Measurements from ENCODE around the gene ARPC4. TPM values are rescaled to one million over a fixed set of nuclear protein-coding genes. Genes with fewer than 3 reads are reported as not detected.

Gene ARPC4
- total RNA-seq, result 100 to 1,000 TPM; 104 to 189 (median 143) TPM

DNA sequence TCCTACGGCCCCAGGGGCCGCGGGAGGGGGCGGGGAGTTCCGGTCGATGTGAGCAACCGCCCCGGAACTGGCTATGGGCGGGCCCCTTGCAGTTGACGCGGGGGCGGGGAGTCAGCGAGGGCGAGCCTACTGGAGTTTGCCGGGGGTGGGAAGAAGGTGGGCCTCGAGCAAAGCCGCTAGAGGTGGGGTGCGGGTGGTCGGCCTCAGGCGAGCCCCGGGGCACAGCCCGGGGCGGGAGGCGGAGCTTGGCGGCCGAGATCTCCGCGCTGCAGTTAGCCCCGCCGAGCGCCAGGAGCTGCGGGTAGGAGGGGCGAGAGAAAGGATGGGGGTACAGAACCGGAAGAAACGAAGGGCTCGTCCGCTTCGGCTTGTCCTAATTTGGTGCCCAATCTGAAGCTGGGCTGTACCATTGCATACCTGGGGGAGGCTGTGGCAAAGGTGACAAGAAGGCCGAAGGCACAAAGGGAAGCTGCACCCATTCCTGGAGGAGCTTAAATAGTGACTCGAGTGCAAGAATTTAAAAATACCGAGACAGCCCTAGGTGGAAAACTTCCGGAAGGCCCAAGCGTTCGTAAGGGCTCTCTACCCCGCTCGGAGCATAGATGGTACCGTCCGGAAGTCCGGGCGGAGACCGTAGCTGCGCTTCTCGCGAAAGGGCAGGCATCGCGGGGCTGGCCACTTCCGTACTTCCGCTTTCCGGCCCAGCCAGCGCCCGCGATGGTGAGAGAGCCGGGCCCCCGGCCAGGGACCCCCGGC lies at the start of gene ARPC4, which contains the start of gene TADA3:
TSS of gene ARPC4 (plus strand) at position 678 of the 756 bp plus-strand sequence. CDS start at position 718, 40 bp downstream.
TSS of gene TADA3 (minus strand) at position 69 of the 756 bp plus-strand sequence. CDS start 1,007 bp downstream, outside the sequence.
- TF ChIP-seq POLR2A (IDR thresholded peaks at IDR 0.05), result peak; percentile 84
- peak; percentile 53 to 70 (median 70) for TF ChIP-seq POLR2AphosphoS5 (IDR thresholded peaks at IDR 0.05)
- TF ChIP-seq, protein P1, sequence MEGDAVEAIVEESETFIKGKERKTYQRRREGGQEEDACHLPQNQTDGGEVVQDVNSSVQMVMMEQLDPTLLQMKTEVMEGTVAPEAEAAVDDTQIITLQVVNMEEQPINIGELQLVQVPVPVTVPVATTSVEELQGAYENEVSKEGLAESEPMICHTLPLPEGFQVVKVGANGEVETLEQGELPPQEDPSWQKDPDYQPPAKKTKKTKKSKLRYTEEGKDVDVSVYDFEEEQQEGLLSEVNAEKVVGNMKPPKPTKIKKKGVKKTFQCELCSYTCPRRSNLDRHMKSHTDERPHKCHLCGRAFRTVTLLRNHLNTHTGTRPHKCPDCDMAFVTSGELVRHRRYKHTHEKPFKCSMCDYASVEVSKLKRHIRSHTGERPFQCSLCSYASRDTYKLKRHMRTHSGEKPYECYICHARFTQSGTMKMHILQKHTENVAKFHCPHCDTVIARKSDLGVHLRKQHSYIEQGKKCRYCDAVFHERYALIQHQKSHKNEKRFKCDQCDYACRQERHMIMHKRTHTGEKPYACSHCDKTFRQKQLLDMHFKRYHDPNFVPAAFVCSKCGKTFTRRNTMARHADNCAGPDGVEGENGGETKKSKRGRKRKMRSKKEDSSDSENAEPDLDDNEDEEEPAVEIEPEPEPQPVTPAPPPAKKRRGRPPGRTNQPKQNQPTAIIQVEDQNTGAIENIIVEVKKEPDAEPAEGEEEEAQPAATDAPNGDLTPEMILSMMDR (IDR thresholded peaks at IDR 0.05), result peak in 3 of 5 experiments; percentile 27 to 48 (median 43)
- TF ChIP-seq EP300 (IDR thresholded peaks at IDR 0.05; ENCODE audit: low read depth), result no peak
- H3K4me1 ChIP-seq, result peaks cover 16 to 42% (median 26%) of the 10 kb centered on the region in 4 donors
- intact Hi-C loops (cut with DNase I; ENCODE audit: low total_unique reads), result no loop called here
- peak within 1 kb of the TSS; percentile 93 to 99 (median 98) for H3K27ac ChIP-seq
- 1% methylated on average over 62 of the region's 65 CpGs; no CpG with 5 or more reads in 1 of the 2 donors for WGBS, 2 donors (ENCODE audit: low coverage in 1 of 2)
- in situ Hi-C loops (cut with MboI; ENCODE audit: low pct_ligation_motif_present in 1 of 4, low pct_unique_long_range_greater_than_20kb in 1 of 4, low sequenced_read_pairs in 3 of 4), result no loop called here
- no peaks in the 10 kb centered on the region for H3K27me3 ChIP-seq
- H3K4me3 ChIP-seq, result peak within 1 kb of the TSS; percentile 70 to 99 (median 92)
- H3K36me3 ChIP-seq, result peaks cover 0 to 19% (median 7%) of the 10 kb centered on the region in 4 donors
- H3K9me3 ChIP-seq, result no peaks in the 10 kb centered on the region
- DNase-seq, result peak; percentile 94

DNA sequence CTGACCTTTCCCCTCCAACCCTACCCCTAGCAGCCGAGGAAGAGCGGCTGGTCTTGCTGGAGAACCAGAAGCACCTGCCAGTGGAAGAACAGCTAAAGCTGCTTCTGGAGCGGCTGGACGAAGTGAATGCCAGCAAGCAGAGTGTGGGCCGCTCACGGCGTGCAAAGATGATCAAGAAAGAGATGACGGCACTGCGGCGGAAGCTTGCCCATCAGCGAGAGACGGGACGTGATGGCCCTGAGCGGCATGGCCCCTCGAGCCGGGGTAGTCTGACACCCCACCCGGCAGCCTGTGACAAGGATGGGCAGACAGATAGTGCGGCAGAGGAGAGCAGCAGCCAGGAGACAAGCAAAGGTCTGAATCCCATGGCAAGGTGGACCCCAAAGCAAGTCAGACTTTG lies 49.3 kb upstream of the ARPC4 start:
- in situ Hi-C loops (cut with MboI; ENCODE audit: low pct_ligation_motif_present in 1 of 4, low pct_unique_long_range_greater_than_20kb in 1 of 4, low sequenced_read_pairs in 3 of 4), result no loop called here
- WGBS, 2 donors (ENCODE audit: low coverage in 1 of 2), result 96% methylated on average over 18 of the region's 18 CpGs; no CpG with 5 or more reads in 1 of the 2 donors
- no peak for DNase-seq
- Histone ChIP-seq H3K36me3 (peaks cover 0 to 89% (median 47%) of the 10 kb centered on the region in 4 donors), H3K27me3 (no peaks in the 10 kb centered on the region), H3K4me3 (no peak overlapping the region), H3K9me3 (no peaks in the 10 kb centered on the region), H3K4me1 (peaks cover 0 to 2% (median 0%) of the 10 kb centered on the region in 4 donors), H3K27ac (no peak overlapping the region)
- TF ChIP-seq, protein P1 (IDR thresholded peaks at IDR 0.05), result no peak
- intact Hi-C loops (cut with DNase I; ENCODE audit: low total_unique reads), result no loop called here

DNA sequence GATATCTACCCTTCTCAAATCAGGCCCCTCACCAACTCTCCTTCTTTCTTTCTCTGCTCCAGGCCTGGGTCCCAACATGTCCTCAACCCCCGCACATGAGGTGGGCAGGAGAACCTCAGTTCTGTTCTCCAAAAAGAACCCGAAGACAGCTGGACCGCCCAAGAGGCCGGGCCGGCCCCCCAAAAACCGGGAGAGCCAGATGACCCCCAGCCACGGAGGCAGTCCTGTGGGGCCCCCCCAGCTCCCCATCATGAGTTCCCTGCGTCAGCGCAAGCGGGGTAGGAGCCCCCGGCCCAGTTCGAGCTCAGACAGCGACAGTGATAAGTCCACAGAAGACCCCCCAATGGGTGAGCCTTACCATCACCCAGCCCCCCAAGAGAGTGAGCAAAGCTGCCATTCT lies 48.7 kb upstream of the ARPC4 start:
- no peak overlapping the region for H3K4me3 ChIP-seq
- intact Hi-C loops (cut with DNase I; ENCODE audit: low total_unique reads) (no loop called here), in situ Hi-C loops (cut with MboI; ENCODE audit: low pct_ligation_motif_present in 1 of 4, low pct_unique_long_range_greater_than_20kb in 1 of 4, low sequenced_read_pairs in 3 of 4) (no loop called here)
- H3K36me3 ChIP-seq, result peaks cover 0 to 83% (median 44%) of the 10 kb centered on the region in 4 donors
- H3K4me1 ChIP-seq, result peaks cover 3 to 8% (median 5%) of the 10 kb centered on the region in 4 donors
- H3K27ac ChIP-seq, result no peak overlapping the region
- no peaks in the 10 kb centered on the region for H3K9me3 ChIP-seq
- no peaks in the 10 kb centered on the region for H3K27me3 ChIP-seq
- TF ChIP-seq EP300 (IDR thresholded peaks at IDR 0.05; ENCODE audit: low read depth) (no peak), POLR2AphosphoS5 (IDR thresholded peaks at IDR 0.05) (no peak)
- 91% methylated on average over 13 of the region's 13 CpGs; no CpG with 5 or more reads in 1 of the 2 donors for WGBS, 2 donors (ENCODE audit: low coverage in 1 of 2)
- DNase-seq, result no peak

DNA sequence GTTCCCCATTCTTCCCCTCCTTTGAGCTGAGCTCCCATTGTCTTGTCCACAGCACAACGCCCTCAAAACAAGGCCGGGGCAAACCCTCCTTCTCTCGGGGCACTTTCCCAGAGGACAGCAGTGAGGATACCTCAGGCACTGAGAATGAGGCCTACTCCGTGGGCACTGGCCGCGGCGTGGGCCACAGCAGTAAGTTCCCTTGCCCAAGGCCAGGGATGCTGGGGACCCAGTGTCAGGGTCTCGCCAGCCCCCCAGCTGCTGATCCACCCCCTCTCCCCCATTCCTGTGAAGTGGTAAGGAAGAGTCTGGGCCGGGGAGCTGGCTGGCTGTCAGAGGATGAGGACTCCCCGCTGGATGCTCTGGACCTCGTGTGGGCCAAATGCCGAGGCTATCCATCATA lies 47.4 kb upstream of the ARPC4 start:
- intact Hi-C loops (cut with DNase I; ENCODE audit: low total_unique reads) (no loop called here), in situ Hi-C loops (cut with MboI; ENCODE audit: low pct_ligation_motif_present in 1 of 4, low pct_unique_long_range_greater_than_20kb in 1 of 4, low sequenced_read_pairs in 3 of 4) (no loop called here)
- Histone ChIP-seq H3K4me3 (no peak overlapping the region), H3K27ac (no peak overlapping the region), H3K9me3 (no peaks in the 10 kb centered on the region), H3K36me3 (peaks cover 0 to 70% (median 37%) of the 10 kb centered on the region in 4 donors), H3K4me1 (peaks cover 6 to 13% (median 11%) of the 10 kb centered on the region in 4 donors), H3K27me3 (no peaks in the 10 kb centered on the region)
- TF ChIP-seq POLR2AphosphoS5 (IDR thresholded peaks at IDR 0.05), result no peak
- TF ChIP-seq POLR2A (IDR thresholded peaks at IDR 0.05), result no peak
- 88% methylated on average over 12 of the region's 12 CpGs; no CpG with 5 or more reads in 1 of the 2 donors for WGBS, 2 donors (ENCODE audit: low coverage in 1 of 2)
- no peak for DNase-seq

DNA sequence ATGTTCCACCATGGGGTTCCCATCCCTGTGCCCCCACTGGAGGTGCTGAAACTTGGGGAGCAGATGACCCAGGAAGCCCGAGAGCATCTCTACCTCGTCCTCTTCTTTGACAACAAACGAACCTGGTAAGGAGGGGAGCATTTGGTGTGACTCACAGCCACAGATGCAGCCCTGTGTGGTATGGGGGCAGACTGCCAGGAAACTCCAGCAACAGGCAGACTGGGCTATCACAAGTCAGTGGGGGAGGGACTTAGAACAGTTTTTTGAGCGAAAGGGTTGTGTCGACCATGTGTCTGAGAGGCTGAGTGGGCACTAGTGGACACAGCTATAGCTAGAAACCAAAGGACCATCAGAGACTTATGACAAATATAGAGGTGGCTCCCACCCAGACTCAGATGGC lies 46.6 kb upstream of the ARPC4 start:
- no peak overlapping the region for H3K27ac ChIP-seq
- 74 to 83% methylated on average over 3 to 5 of the region's 5 CpGs for WGBS, 2 donors (ENCODE audit: low coverage in 1 of 2)
- H3K36me3 ChIP-seq, result peaks cover 0 to 62% (median 33%) of the 10 kb centered on the region in 4 donors
- no peak for DNase-seq
- TF ChIP-seq POLR2AphosphoS5 (IDR thresholded peaks at IDR 0.05) (no peak), EP300 (IDR thresholded peaks at IDR 0.05; ENCODE audit: low read depth) (no peak), POLR2A (IDR thresholded peaks at IDR 0.05) (no peak)
- TF ChIP-seq, protein P1 (IDR thresholded peaks at IDR 0.05), result no peak
- H3K4me1 ChIP-seq, result peaks cover 14 to 21% (median 19%) of the 10 kb centered on the region in 4 donors
- H3K27me3 ChIP-seq, result no peaks in the 10 kb centered on the region
- no peak overlapping the region for H3K4me3 ChIP-seq
- intact Hi-C loops (cut with DNase I; ENCODE audit: low total_unique reads) (no loop called here), in situ Hi-C loops (cut with MboI; ENCODE audit: low pct_ligation_motif_present in 1 of 4, low pct_unique_long_range_greater_than_20kb in 1 of 4, low sequenced_read_pairs in 3 of 4) (no loop called here)
- H3K9me3 ChIP-seq, result no peaks in the 10 kb centered on the region

All from transverse colon (tissue), 4 donors.